ENCODE data around the gene SEMA4B.

DNA sequence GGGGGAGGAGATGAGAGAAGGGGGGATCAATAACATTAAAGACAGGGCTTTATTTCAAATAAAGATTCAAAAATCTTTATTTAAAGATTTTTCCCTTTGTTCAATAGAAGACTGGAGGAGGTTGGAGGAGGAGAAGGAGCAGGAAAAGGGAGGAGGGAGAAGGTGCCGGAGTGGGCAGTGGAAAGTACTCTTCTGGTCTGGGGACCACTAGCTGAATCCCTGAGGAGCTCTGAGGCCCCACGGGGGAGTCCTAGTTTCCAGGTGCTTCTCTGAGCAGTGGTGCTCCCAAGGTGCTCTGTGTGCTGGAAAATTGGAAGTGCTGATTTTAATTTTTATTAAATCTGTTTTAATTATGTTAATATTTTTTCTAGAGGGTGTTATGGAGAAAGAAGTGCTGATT is 19.4 kb upstream of the SEMA4B start:
- no peak for TF ChIP-seq POLR2A (IDR thresholded peaks at IDR 0.05; ENCODE audit: low read depth, low read length)
- TF ChIP-seq POLR2AphosphoS5 (IDR thresholded peaks at IDR 0.05; ENCODE audit: low read depth, low read length), result no peak
- no peak for TF ChIP-seq TAF1 (IDR thresholded peaks at IDR 0.05; ENCODE audit: low read depth, low read length)
- no peak for TF ChIP-seq SPI1 (IDR thresholded peaks at IDR 0.05; ENCODE audit: low read depth, low read length)
- TF ChIP-seq PAX5 (IDR thresholded peaks at IDR 0.05; ENCODE audit: insufficient read depth, low read length, severe bottlenecking), result no peak
- no peak for TF ChIP-seq POU2F2 (IDR thresholded peaks at IDR 0.05; ENCODE audit: low read depth, low read length)
